ENCODE data around the gene TRAK1.

GRCh38 chr3:42273361-42273760 is 182.2 kb downstream of the TRAK1 start:
- TF ChIP-seq CTCF (IDR thresholded peaks at IDR 0.05; ENCODE audit: low read depth, low read length) (no peak), EZH2phosphoT487 (IDR thresholded peaks at IDR 0.05; ENCODE audit: low read depth) (no peak)

Measured in OCI-LY3 (cell line).